ENCODE measurements around the gene ZNF511.

Gene ZNF511

DNA sequence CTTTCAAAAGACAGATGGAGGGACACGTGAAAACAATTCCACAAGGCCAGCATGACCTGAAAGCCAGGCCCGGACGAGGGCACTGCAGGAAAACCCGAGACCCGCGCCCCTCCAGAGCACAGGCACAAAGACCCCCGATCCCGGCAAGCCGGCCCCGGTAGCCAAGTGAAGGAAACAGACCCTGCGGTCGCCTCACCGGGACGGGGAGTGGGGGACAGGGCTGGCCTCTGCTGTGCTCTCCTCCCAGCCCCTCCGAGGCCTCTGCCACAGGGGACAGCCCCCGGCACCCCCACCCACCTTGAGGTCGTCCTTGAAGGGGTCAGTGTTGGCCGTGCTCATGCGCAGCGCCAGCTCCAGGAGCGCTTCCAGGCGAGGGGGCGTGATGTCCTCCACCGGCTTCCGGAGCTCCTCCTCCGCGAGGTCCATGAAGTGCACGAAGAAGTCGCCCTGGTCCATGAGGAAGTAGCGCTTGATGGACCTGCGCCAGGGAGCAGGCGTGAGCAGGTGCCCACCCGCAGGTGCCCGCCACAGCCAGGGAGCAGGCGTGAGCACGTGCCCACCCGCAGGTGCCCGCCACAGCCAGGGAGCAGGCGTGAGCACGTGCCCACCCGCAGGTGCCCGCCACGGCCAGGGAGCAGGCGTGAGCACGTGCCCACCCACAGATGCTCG is 20.7 kb upstream of the ZNF511 start:
- TF ChIP-seq CEBPB (IDR thresholded peaks at IDR 0.05) = no peak
- TF ChIP-seq EP300 (IDR thresholded peaks at IDR 0.05; ENCODE audit: borderline replicate concordance) = no peak
- no peak for TF ChIP-seq TEAD4 (IDR thresholded peaks at IDR 0.05)
- TF ChIP-seq RAD21 (IDR thresholded peaks at IDR 0.05; ENCODE audit: low read depth) = no peak
- TF ChIP-seq TAF1 (IDR thresholded peaks at IDR 0.05; ENCODE audit: low read depth) = no peak
- TF ChIP-seq REST (IDR thresholded peaks at IDR 0.05; ENCODE audit: low read depth) = no peak
- no peak for TF ChIP-seq YY1 (IDR thresholded peaks at IDR 0.05; ENCODE audit: low read depth)
- TF ChIP-seq NFIC (IDR thresholded peaks at IDR 0.05) = no peak
- TF ChIP-seq, protein P1, sequence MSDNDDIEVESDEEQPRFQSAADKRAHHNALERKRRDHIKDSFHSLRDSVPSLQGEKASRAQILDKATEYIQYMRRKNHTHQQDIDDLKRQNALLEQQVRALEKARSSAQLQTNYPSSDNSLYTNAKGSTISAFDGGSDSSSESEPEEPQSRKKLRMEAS (IDR thresholded peaks at IDR 0.05) = no peak

GRCh38 chr10:133289761-133290160 is 19.0 kb upstream of the ZNF511 start:
- no peak for TF ChIP-seq REST (IDR thresholded peaks at IDR 0.05; ENCODE audit: low read depth)
- TF ChIP-seq, protein P1 (IDR thresholded peaks at IDR 0.05) = no peak
- no peak for TF ChIP-seq FOXM1 (IDR thresholded peaks at IDR 0.05; ENCODE audit: borderline replicate concordance, low read depth)
- TF ChIP-seq, protein P2, sequence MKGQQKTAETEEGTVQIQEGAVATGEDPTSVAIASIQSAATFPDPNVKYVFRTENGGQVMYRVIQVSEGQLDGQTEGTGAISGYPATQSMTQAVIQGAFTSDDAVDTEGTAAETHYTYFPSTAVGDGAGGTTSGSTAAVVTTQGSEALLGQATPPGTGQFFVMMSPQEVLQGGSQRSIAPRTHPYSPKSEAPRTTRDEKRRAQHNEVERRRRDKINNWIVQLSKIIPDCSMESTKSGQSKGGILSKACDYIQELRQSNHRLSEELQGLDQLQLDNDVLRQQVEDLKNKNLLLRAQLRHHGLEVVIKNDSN (IDR thresholded peaks at IDR 0.05) = no peak
- no peak for TF ChIP-seq RAD21 (IDR thresholded peaks at IDR 0.05; ENCODE audit: low read depth)

DNA sequence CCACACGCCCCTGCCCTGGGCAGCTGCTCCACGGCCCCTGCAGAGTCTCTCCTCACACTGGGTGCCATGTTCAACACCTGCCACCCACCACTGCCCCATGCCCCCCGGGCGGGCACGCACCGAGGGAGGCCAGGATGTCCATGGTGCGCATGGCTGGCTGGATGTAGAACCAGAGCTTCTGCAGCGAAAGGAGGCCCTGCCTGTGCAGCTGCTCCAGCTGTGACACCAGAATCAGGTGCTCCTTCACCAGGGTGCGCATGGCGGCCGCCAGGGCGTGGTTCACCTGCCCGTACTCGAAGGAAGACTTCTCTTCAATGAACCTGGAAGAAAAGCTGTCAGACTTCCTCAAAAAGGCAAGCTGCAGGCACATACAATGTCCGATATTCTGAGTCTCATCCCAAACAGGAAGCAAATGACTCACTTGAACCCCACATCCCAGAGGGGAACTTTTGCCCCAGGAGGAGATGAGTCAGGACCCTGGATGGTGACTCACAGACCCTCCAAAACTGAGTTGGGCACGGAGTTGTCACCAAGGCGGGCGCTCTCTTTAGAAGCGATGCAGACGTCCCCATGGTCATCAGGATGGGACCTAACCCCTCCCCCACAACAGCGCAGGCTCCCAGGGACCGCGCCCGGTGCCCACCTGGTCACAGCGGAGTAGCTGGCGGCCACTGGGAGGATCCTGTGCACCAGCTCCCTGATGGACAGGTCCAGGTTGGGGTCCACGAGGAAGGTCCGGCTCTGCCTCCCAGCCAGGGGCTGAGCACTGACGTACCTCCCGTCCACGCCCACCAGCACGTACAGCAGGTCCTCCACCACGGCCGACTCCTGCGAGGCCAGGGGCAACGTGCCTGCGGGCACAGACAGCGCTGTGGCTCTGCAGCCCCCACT is 15.6 kb upstream of the ZNF511 start:
- TF ChIP-seq TCF12 (IDR thresholded peaks at IDR 0.05; ENCODE audit: low read depth) = no peak
- TF ChIP-seq, protein P2 (IDR thresholded peaks at IDR 0.05) = no peak

DNA sequence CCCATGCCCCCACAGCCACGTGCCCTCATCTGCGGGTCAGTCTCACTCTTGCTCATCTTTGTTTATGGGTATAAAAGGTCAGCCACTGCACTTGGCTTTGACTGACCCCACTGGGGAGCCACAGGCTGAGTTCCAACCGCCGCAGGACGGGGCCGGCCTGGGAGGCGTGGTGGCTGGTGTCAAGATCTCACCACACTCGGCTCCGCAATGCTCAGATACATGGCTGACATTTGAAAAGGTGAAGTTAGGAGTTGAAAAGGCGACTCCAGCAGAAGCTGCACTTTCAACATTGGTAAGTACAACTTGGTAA is 14.9 kb upstream of the ZNF511 start:
- TF ChIP-seq REST (IDR thresholded peaks at IDR 0.05; ENCODE audit: low read depth) (no peak), FOXM1 (IDR thresholded peaks at IDR 0.05; ENCODE audit: borderline replicate concordance, low read depth) (no peak), TCF12 (IDR thresholded peaks at IDR 0.05; ENCODE audit: low read depth) (no peak), TEAD4 (IDR thresholded peaks at IDR 0.05) (no peak), ZBTB7A (IDR thresholded peaks at IDR 0.05; ENCODE audit: low read depth) (no peak), CREB1 (IDR thresholded peaks at IDR 0.05; ENCODE audit: low read depth) (no peak), YY1 (IDR thresholded peaks at IDR 0.05; ENCODE audit: low read depth) (no peak), RAD21 (IDR thresholded peaks at IDR 0.05; ENCODE audit: low read depth) (no peak), EGR1 (IDR thresholded peaks at IDR 0.05) (no peak)
- TF ChIP-seq, protein P2 (IDR thresholded peaks at IDR 0.05) = no peak
- TF ChIP-seq, protein P1 (IDR thresholded peaks at IDR 0.05) = no peak
